GM21423 (cell line): ENCODE data around the gene LRRTM2.

Source experiments
- ATAC-seq: cut with Tn5 transposase; IDR thresholded peaks from one replicate; pipeline ENCODE4 v1.9.1; 2021; ENCODE audit warnings: mild to moderate bottlenecking, moderate library complexity; ENCODE audit not compliant: unreplicated experiment

Gene LRRTM2

GRCh38 chr5:138884554-138884953 lies 9.4 kb upstream of the LRRTM2 start:
- ATAC-seq: no peak

DNA sequence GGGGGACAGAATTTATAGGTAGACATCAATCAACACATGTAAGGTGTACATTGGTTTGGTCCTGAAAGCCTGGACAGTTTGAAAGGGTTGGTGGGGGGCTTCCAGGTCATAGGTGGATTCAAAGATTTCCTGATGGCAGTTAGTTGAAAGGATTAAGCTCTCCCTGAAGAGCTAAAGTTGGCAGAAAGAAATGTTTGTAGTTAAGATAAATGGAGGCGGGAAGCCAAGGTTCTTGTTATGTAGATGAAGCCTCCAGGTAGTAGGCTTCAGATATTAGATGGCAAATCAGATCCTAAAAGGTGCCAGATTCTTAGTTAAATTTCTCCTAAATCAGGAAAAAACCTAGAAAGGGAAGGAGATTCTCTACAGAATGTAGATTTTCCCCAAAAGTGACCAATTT lies 9.0 kb upstream of the LRRTM2 start:
- ATAC-seq: no peak

DNA sequence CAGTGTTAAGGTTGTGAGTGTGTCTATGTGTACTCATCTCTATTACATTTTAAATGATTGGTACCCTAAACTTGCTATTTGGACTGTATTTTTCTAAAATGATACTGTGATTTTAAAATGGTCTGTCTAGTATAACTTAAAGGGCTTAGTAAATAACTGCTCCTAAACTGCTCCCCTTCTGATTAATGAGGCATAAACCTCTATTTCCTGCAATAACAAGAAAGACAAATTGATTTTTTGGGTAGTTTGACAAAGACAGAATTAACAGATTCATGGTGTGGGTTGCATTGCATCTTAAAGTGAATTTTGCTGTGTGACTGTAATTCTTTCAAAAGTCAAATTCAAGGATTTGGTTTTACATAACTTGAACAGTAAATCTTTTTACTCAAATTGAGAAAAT lies 8.1 kb upstream of the LRRTM2 start:
- ATAC-seq: no peak

- ATAC-seq: no peak
Observed at GRCh38 chr5:138878437-138879235, 3.5 kb upstream of the LRRTM2 start.

- ATAC-seq: no peak
Observed at GRCh38 chr5:138876811-138877210, 1.7 kb upstream of the LRRTM2 start.

DNA sequence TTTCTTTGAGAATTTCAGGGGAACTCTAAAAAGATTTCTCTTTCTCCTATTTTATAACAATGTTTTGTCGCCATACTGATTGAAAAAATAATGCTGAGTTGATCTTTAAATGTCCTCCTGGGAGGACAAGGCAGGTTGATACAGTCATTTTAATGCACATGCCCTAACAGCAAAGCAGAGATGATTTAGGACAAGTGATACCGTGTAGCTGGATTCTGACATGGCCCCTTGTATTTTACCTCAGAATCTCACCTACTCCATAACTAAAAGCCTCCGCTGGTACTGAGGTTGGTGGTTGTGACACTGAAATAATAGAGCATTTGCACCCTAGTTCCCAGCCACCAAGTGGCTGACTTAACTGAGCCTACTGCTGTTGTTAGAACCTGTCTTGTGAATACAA lies 811 bp upstream of the LRRTM2 start:
- no peak for ATAC-seq

- no peak for ATAC-seq
Observed at GRCh38 chr5:138875552-138875875, 379 bp upstream of the LRRTM2 start.

- no peak for ATAC-seq
Observed at GRCh38 chr5:138874241-138874640, 894 bp downstream of the LRRTM2 start.

DNA sequence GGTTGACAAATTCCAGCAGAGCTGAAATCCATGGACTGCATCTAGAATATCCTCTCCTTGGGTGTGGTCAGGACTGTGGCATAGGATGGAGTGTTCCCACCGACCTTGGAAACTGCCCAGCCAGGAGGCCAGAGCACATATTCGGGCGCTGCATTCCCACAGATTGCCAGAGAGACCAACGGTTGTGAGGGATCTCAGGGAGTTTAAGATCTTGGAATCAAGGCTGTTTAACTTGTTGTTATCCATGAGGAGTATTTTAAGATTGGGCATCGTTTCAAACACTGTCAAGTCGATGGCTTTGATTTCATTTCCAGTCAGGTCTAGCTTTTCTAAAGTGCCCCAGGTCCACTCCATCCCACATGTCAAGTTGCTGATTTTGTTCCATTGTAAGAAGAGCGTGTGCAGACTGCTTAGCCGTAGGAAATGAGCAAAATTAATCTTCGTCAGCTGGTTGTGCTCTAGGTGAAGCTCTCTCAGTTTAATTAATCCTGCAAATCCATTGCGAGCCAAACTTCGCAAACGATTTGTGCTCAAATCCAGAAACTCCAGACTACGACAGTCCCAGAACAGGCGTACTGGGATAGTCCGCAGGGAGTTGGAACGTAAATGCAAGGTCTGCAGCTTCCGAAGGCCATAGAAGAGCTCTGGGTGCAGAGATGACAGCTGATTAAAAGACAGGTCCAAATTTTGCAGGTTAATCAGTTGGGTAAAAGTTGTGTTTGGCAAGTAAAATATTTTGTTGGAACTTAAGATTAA lies 1.5 kb downstream of the LRRTM2 start:
- ATAC-seq: no peak

GRCh38 chr5:138872841-138873465 lies 2.2 kb downstream of the LRRTM2 start:
- ATAC-seq: no peak

DNA sequence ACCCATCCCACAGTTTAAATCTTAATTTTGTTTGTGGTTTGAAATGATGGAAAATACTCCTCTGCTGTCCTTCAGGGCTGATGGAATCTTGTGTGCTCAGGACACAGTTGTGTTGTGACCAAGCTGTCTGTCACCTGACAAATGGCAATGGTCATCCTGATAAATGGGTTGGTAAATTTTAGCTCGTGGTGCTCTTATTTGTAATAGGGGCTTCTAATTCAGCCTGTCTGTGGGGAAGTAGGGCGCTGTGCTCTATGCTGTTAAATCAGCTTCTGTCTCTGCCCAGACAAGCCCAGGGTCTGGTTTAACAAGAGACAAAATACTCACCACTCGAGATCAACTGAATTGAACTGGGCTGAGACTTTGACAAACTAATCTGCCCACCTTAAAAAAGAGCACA lies 4.5 kb downstream of the LRRTM2 start:
- ATAC-seq: no peak

DNA sequence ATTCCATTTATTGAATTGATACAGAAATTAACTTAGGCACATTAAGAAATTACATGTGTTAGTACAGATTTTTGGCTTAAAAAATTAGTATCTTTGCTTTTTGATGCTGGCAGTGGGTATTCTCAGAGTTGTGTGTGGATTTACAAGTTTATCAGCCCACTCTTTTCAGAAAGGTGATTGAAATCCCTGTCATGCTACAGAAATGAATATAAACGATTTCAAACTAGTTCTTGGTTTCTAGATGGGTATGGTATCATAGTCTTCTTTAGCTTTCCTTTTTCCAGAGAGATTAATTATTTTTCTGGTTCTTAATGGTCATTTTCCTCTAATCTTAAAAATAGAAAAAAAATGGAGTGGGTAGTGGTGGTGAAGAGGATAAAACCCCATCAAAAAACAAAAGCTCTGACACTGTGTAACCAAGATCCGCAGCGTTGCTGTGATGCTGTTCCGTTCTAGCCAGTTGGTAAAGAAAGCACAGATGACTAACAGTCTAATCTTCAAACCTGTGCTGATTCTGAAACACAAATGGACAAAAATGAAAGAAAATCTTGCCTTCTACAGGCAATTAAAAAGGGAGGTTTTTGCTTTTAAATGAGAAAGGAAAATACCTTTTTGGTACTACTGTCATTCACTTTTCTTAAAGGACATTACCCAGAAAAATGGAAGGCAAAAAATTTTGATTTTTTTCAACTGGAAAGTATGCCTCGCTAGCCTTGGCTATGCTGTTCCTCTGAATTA lies 5.2 kb downstream of the LRRTM2 start:
- no peak for ATAC-seq

- no peak for ATAC-seq
Observed at GRCh38 chr5:138869038-138869437, 6.1 kb downstream of the LRRTM2 start.

GRCh38 chr5:138867011-138867410 lies 8.1 kb downstream of the LRRTM2 start:
- no peak for ATAC-seq

DNA sequence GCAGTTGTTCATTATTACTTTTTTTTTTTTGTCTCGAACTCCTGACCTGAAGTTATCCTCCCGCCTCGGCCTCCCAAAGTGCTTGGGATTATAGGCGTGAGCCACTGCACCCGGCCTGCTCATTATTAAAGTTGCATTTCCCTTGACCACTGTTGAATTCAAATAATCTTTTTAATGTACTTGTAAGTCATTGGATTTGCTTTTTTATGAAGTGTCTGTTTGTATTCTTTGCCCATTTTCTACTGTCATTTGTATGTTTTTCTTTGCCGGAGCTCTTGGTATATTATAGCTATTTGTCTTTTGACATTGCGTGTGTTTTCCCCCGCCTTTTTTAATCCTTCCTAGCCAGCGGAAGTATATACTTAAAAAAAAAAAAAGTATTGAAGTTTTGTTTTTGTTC lies 22.0 kb downstream of the LRRTM2 start:
- ATAC-seq: no peak

DNA sequence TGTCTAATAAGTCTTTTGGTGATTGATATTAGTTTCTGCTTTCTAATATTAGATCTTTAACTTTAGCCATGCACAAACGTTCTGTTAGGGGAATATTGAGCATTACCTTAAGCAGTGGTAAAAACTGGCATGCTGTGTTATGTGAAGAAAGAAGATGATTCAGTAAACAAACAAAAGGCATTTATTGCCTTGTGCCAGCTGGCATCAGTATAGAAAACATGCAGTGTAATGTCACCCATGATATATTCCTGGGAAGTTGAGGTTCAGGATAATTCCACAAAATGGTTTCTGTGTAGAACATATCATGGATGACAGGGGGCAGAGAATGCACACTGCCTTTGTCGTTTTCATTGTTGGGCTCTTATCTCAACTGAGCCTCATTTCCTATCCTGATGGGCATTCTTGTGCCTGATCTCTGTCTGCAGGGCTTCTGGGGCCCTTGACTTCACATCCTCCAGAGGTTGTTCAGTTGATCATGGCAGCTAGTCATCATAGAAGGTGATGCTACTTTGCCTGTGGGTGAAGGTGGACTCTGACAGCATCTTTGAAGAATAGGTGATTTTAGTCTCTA lies 24.2 kb downstream of the LRRTM2 start:
- ATAC-seq: no peak

DNA sequence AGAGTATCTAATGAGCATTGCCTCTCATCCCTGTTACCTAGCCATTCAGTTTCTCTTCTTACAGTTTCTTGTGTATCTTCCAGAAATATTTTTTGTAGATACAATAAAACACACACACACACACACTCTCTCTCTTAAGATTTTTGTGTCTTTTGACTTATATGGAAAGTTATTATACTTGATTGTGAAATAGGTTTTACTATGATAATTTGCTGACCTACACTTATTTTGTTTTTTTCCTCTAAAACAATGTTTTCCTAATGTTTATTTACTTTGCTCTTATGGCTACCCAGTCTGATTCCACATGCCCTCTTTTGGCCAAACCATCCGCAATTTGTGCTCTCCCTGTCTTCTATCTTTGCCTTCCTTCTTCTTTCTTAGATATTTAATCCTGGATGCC lies 25.3 kb downstream of the LRRTM2 start:
- ATAC-seq: no peak

- ATAC-seq: no peak
Observed at GRCh38 chr5:138849439-138849838, 25.7 kb downstream of the LRRTM2 start.

- no peak for ATAC-seq
Observed at GRCh38 chr5:138844812-138845513, 30.2 kb downstream of the LRRTM2 start.

- ATAC-seq: no peak
Observed at GRCh38 chr5:138844125-138844461, 31.0 kb downstream of the LRRTM2 start.
